ENCODE results near the gene CLOCK. TPM values are rescaled to one million over a fixed set of nuclear protein-coding genes. Genes with fewer than 3 reads are reported as not detected.

Gene CLOCK
- total RNA-seq, 4 donors from 2014 or later: 24.5 to 42.6 (median 34.8) TPM

- TF ChIP-seq CTCF (IDR thresholded peaks at IDR 0.05) (peak; percentile 8 to 22 (median 19)), POLR2A (IDR thresholded peaks at IDR 0.05; ENCODE audit: low read depth) (no peak)
Observed at GRCh38 chr4:55444827-55445226, 101.9 kb downstream of the CLOCK start.

GRCh38 chr4:55442541-55442940 lies 104.2 kb downstream of the CLOCK start:
- intact Hi-C loops (cut with DNase I): loop anchor here (5.0 kb wide), 1 partner anchor 105 kb away; the partner anchor contains the start of gene CLOCK
- no peaks in the 10 kb centered on the region for H3K9me3 ChIP-seq
- 63% methylated on average over 1 of the region's 1 CpG for WGBS
- no peak overlapping the region for H3K4me3 ChIP-seq
- TF ChIP-seq EP300 (IDR thresholded peaks at IDR 0.05): no peak
- no peak for TF ChIP-seq POLR2A (IDR thresholded peaks at IDR 0.05; ENCODE audit: low read depth)
- TF ChIP-seq CTCF (IDR thresholded peaks at IDR 0.05): no peak
- TF ChIP-seq POLR2AphosphoS5 (IDR thresholded peaks at IDR 0.05): no peak
- no peak overlapping the region for H3K27ac ChIP-seq (replicated peaks in 1 of 4)
- H3K4me1 ChIP-seq: no peaks in the 10 kb centered on the region
- no peaks in the 10 kb centered on the region for H3K27me3 ChIP-seq
- no peak for DNase-seq (ENCODE audit: extremely low spot score)
- peaks cover 0 to 62% (median 40%) of the 10 kb centered on the region in 4 donors for H3K36me3 ChIP-seq

More at GRCh38 chr4:55444827-55445226, 101.9 kb downstream of the CLOCK start:
- WGBS: 25% methylated on average over 2 of the region's 2 CpGs
- DNase-seq (ENCODE audit: extremely low spot score): no peak
- intact Hi-C loops (cut with DNase I): loop anchor here (5.0 kb wide), 1 partner anchor 102 kb away; the partner anchor contains the start of gene CLOCK
- H3K36me3 ChIP-seq: peaks cover 8 to 77% (median 46%) of the 10 kb centered on the region in 4 donors
- H3K27ac ChIP-seq (replicated peaks in 1 of 4): no peak overlapping the region
- H3K27me3 ChIP-seq: no peaks in the 10 kb centered on the region
- no peaks in the 10 kb centered on the region for H3K9me3 ChIP-seq
- H3K4me1 ChIP-seq: peaks cover 0 to 6% (median 0%) of the 10 kb centered on the region in 4 donors
- H3K4me3 ChIP-seq: no peak overlapping the region

GRCh38 chr4:55440786-55441185 lies 105.9 kb downstream of the CLOCK start:
- Histone ChIP-seq H3K9me3 (no peaks in the 10 kb centered on the region), H3K4me1 (no peaks in the 10 kb centered on the region), H3K4me3 (no peak overlapping the region), H3K27ac (replicated peaks in 1 of 4) (no peak overlapping the region), H3K36me3 (peaks cover 0 to 59% (median 43%) of the 10 kb centered on the region in 4 donors), H3K27me3 (no peaks in the 10 kb centered on the region)
- WGBS: 96% methylated on average over 2 of the region's 2 CpGs
- intact Hi-C loops (cut with DNase I): loop anchor here (5.0 kb wide), 1 partner anchor 107 kb away; the partner anchor contains the start of gene CLOCK
- no peak for TF ChIP-seq POLR2A (IDR thresholded peaks at IDR 0.05; ENCODE audit: low read depth)
- TF ChIP-seq POLR2AphosphoS5 (IDR thresholded peaks at IDR 0.05): no peak
- TF ChIP-seq CTCF (IDR thresholded peaks at IDR 0.05): no peak
- TF ChIP-seq EP300 (IDR thresholded peaks at IDR 0.05): no peak
- no peak for DNase-seq (ENCODE audit: extremely low spot score)

- intact Hi-C loops (cut with DNase I): loop anchor here (10.0 kb wide), 1 partner anchor 94 kb away; the partner anchor contains the start of gene SRD5A3
Observed at GRCh38 chr4:55439023-55439422, 107.7 kb downstream of the CLOCK start.

More at GRCh38 chr4:55439023-55439422, 107.7 kb downstream of the CLOCK start:
- no peak for TF ChIP-seq CTCF (IDR thresholded peaks at IDR 0.05)
- Histone ChIP-seq H3K36me3 (peaks cover 0 to 73% (median 55%) of the 10 kb centered on the region in 4 donors), H3K4me1 (peaks cover 0 to 12% (median 9%) of the 10 kb centered on the region in 4 donors), H3K4me3 (no peak overlapping the region), H3K9me3 (no peaks in the 10 kb centered on the region), H3K27ac (replicated peaks in 1 of 4) (no peak overlapping the region), H3K27me3 (no peaks in the 10 kb centered on the region)
- DNase-seq (ENCODE audit: extremely low spot score): no peak

Measured in esophagus muscularis mucosa (tissue), 4 donors.